IMR-90 (cell line): ENCODE measurements around the gene FAM98C.

ENCODE experiments used
- BHLHE40 ChIP-seq: fragments of 150-350 bp; IDR thresholded peaks from 2 replicates; pipeline ENCODE4 v1.6.1; 2016; ENCODE audit warnings: mild to moderate bottlenecking, low read depth, low read length
- CEBPB ChIP-seq: IDR thresholded peaks from 2 replicates; pipeline ENCODE4 v1.6.1; 2012; ENCODE audit warnings: low read depth, low read length, improper control_type of control experiment
- CHD1 ChIP-seq: IDR thresholded peaks from 2 replicates; pipeline ENCODE4 v1.6.1; 2012; ENCODE audit warnings: low read depth, low read length, improper control_type of control experiment
- CTCF ChIP-seq: conservative IDR thresholded peaks from 2 replicates; pipeline ENCODE4 v1.5.1; 2012; ENCODE audit warnings: mild to moderate bottlenecking, low read depth, low read length, improper control_type of control experiment
- ELK1 ChIP-seq: fragments of 150-350 bp; IDR thresholded peaks from 2 replicates; pipeline ENCODE4 v1.6.1; 2016; ENCODE audit warnings: low read depth, mild to moderate bottlenecking, low read length, moderate library complexity, borderline replicate concordance
- MAFK ChIP-seq: IDR thresholded peaks from 2 replicates; pipeline ENCODE4 v1.6.1; 2012; ENCODE audit warnings: low read depth, low read length, improper control_type of control experiment
- MAZ ChIP-seq: IDR thresholded peaks from 2 replicates; pipeline ENCODE4 v1.6.1; 2012; ENCODE audit warnings: low read depth, mild to moderate bottlenecking, low read length, improper control_type of control experiment, moderate library complexity, borderline replicate concordance
- MXI1 ChIP-seq: IDR thresholded peaks from 2 replicates; pipeline ENCODE4 v1.6.1; 2012; ENCODE audit warnings: low read depth, mild to moderate bottlenecking, low read length, moderate library complexity, borderline replicate concordance
- NFE2L2 ChIP-seq: fragments of 150-350 bp; IDR thresholded peaks from 2 replicates; pipeline ENCODE4 v1.6.1; 2016; ENCODE audit warnings: low read depth, mild to moderate bottlenecking, low read length
- POLR2A ChIP-seq: IDR thresholded peaks from 2 replicates; pipeline ENCODE4 v1.6.1; 2012; ENCODE audit warnings: mild to moderate bottlenecking, low read depth, low read length
- RAD21 ChIP-seq: IDR thresholded peaks from 2 replicates; pipeline ENCODE4 v1.6.1; 2012; ENCODE audit warnings: low read length, improper control_type of control experiment
- RCOR1 ChIP-seq: IDR thresholded peaks from 2 replicates; pipeline ENCODE4 v1.6.1; 2012; ENCODE audit warnings: mild to moderate bottlenecking, low read length, improper control_type of control experiment; ENCODE audit not compliant: insufficient replicate concordance
- RFX5 ChIP-seq: IDR thresholded peaks from 2 replicates; pipeline ENCODE4 v1.8.0; 2012; ENCODE audit warnings: low read depth, mild to moderate bottlenecking, low read length, moderate library complexity
- SMC3 ChIP-seq: fragments of 150-350 bp; IDR thresholded peaks from 2 replicates; pipeline ENCODE4 v1.6.1; 2016; ENCODE audit warnings: low read depth, mild to moderate bottlenecking, antibody characterized with exemption, low read length, moderate library complexity

DNA sequence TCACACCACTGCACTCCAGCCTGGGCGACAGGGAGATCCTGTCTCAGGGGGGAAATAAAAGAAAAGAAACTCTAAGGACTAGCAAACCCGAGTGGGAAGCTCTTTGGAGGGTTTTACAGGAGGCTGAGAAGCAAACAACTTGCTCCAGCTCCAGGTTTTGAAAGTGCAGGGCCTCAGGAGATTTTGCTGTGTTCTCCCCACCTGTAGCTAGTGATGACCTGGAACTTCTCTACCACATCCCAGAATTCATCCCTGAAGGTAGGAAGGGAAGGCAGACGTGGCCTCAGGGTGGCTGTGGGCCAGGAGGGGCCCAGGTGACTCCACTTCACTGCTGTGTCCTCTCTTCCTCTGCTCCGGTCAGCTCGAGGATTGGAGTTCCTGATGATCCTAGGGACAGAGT lies 44.8 kb upstream of the FAM98C start:
- TF ChIP-seq CTCF: no peak
- TF ChIP-seq POLR2A: no peak
- no peak for TF ChIP-seq ELK1
- TF ChIP-seq BHLHE40: no peak
- TF ChIP-seq MXI1: no peak
- no peak for TF ChIP-seq SMC3
- no peak for TF ChIP-seq NFE2L2
- TF ChIP-seq RCOR1: no peak
- TF ChIP-seq MAZ: no peak
- TF ChIP-seq CHD1: no peak
- TF ChIP-seq MAFK: no peak
- TF ChIP-seq RFX5: no peak
- no peak for TF ChIP-seq CEBPB
- no peak for TF ChIP-seq RAD21
